ENCODE results near the gene ANKRD2.
A peak's percentile ranks its signal among the peaks of the same experiment; 100 is the strongest.
"Not testable (repeated sequence)": the region's sequence is repeated elsewhere in the genome, so short reads cannot be mapped to it uniquely, and the experiment has no call there.

Gene ANKRD2

GRCh38 chr10:97553575-97554031 lies 19.0 kb upstream of the ANKRD2 start:
- peak; percentile 45 to 56 (median 50) for DNase-seq
- Histone ChIP-seq H3K27ac (ENCODE audit: insufficient read depth in 1 of 2, low read depth in 1 of 2, low read length in 2 of 2, poor library complexity in 1 of 2, severe bottlenecking in 2 of 2) (no peak overlapping the region), H3K4me1 (ENCODE audit: control extremely low read depth in 1 of 4, control insufficient read depth in 4 of 4, insufficient read depth in 4 of 4, low read length in 3 of 4) (no peaks in the 10 kb centered on the region), H3K27me3 (replicated peaks in 2 of 5; ENCODE audit: control insufficient read depth in 4 of 5, insufficient read depth in 5 of 5, low read length in 4 of 5) (no peaks in the 10 kb centered on the region), H3K36me3 (ENCODE audit: control insufficient read depth in 4 of 4, insufficient read depth in 4 of 4, low read length in 3 of 4) (no peaks in the 10 kb centered on the region), H3K4me3 (ENCODE audit: control insufficient read depth in 1 of 7, extremely low read depth in 1 of 7, insufficient read depth in 4 of 7, low read depth in 2 of 7, low read length in 6 of 7) (no peak overlapping the region), H3K9me3 (ENCODE audit: control extremely low read depth in 1 of 5, control insufficient read depth in 4 of 5, insufficient read depth in 2 of 5, low read depth in 1 of 5, low read length in 4 of 5) (peaks cover 0 to 8% (median 1%) of the 10 kb centered on the region in 5 experiments)
- CTCF ChIA-PET = interaction anchor here (0.7 to 9.1 kb wide), 15 partner anchors 13 to 92 kb away, joined by 3 to 148 read pairs (median 4); partner anchors contain the start of gene ANKRD2
- WGBS (ENCODE audit: insufficient coverage) = 37% methylated on average over 5 of the region's 6 CpGs
- POLR2A ChIA-PET = interaction anchor here (0.7 kb wide), 1 partner anchor 20 kb away, joined by 3 read pairs; no protein-coding TSS in a partner anchor

DNA sequence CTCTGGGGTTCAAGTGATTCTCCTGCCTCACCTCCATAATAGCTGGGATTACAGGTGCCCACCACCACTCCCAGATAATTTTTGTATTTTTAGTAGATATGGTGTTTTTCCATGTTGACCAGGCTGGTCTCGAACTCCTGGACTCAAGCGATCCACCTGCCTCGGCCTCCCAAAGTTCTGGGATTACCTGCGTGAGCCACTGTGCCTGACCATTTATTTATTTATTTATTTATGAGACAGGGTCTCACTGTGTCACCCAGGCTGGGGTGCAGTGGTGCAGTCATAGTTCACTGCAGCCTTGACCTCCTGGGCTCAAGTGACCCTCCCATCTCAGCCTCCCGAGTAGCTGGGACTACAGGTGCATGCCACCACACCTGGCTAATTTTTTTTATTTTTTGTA lies 18.2 kb upstream of the ANKRD2 start:
- H3K4me3 ChIP-seq (ENCODE audit: control insufficient read depth in 1 of 7, extremely low read depth in 1 of 7, insufficient read depth in 4 of 7, low read depth in 2 of 7, low read length in 6 of 7); H3K27ac ChIP-seq (ENCODE audit: insufficient read depth in 1 of 2, low read depth in 1 of 2, low read length in 2 of 2, poor library complexity in 1 of 2, severe bottlenecking in 2 of 2); H3K4me1 ChIP-seq (ENCODE audit: control extremely low read depth in 1 of 4, control insufficient read depth in 4 of 4, insufficient read depth in 4 of 4, low read length in 3 of 4); H3K36me3 ChIP-seq (ENCODE audit: control insufficient read depth in 4 of 4, insufficient read depth in 4 of 4, low read length in 3 of 4); H3K27me3 ChIP-seq (replicated peaks in 2 of 5; ENCODE audit: control insufficient read depth in 4 of 5, insufficient read depth in 5 of 5, low read length in 4 of 5); H3K9me3 ChIP-seq (ENCODE audit: control extremely low read depth in 1 of 5, control insufficient read depth in 4 of 5, insufficient read depth in 2 of 5, low read depth in 1 of 5, low read length in 4 of 5); DNase-seq; POLR2A ChIA-PET: not testable (repeated sequence)
- 100% methylated on average over 1 of the region's 5 CpGs for whole genome bisulfite sequencing (ENCODE audit: insufficient coverage)
- CTCF ChIA-PET = interaction anchor here (0.7 to 9.1 kb wide), 14 partner anchors 8 to 93 kb away, joined by 3 to 148 read pairs (median 4); partner anchors contain the start of gene ANKRD2

DNA sequence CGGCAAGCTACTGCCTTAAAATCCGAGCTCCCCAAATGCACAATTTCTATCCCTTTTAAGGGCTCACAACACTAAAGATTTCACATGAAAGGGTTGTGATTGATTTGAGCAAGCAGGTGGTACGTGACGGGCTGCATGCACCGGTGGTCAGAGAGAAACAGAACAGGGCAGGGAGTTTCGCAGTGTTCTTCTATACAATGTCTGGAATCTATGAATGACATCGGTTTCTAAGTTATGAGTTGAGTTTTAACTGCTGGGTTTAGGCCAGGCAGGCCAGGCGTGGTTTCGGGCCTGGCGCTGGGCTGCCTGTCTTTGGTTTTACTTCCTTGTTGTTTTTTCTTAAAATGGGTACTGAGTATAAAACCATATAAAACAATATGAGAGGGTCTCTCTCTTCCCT lies 17.0 kb upstream of the ANKRD2 start:
- CTCF ChIA-PET = interaction anchor here (0.8 to 9.1 kb wide), 7 partner anchors 9 to 161 kb away, joined by 3 to 148 read pairs (median 4); partner anchors contain the start of gene ANKRD2
- H3K4me3 ChIP-seq (ENCODE audit: control insufficient read depth in 1 of 7, extremely low read depth in 1 of 7, insufficient read depth in 4 of 7, low read depth in 2 of 7, low read length in 6 of 7); H3K4me1 ChIP-seq (ENCODE audit: control extremely low read depth in 1 of 4, control insufficient read depth in 4 of 4, insufficient read depth in 4 of 4, low read length in 3 of 4); H3K36me3 ChIP-seq (ENCODE audit: control insufficient read depth in 4 of 4, insufficient read depth in 4 of 4, low read length in 3 of 4); H3K27me3 ChIP-seq (replicated peaks in 2 of 5; ENCODE audit: control insufficient read depth in 4 of 5, insufficient read depth in 5 of 5, low read length in 4 of 5); H3K27ac ChIP-seq (ENCODE audit: insufficient read depth in 1 of 2, low read depth in 1 of 2, low read length in 2 of 2, poor library complexity in 1 of 2, severe bottlenecking in 2 of 2); DNase-seq; POLR2A ChIA-PET; H3K9me3 ChIP-seq (ENCODE audit: control extremely low read depth in 1 of 5, control insufficient read depth in 4 of 5, insufficient read depth in 2 of 5, low read depth in 1 of 5, low read length in 4 of 5): not testable (repeated sequence)
- WGBS (ENCODE audit: insufficient coverage) = 100% methylated on average over 2 of the region's 10 CpGs

DNA sequence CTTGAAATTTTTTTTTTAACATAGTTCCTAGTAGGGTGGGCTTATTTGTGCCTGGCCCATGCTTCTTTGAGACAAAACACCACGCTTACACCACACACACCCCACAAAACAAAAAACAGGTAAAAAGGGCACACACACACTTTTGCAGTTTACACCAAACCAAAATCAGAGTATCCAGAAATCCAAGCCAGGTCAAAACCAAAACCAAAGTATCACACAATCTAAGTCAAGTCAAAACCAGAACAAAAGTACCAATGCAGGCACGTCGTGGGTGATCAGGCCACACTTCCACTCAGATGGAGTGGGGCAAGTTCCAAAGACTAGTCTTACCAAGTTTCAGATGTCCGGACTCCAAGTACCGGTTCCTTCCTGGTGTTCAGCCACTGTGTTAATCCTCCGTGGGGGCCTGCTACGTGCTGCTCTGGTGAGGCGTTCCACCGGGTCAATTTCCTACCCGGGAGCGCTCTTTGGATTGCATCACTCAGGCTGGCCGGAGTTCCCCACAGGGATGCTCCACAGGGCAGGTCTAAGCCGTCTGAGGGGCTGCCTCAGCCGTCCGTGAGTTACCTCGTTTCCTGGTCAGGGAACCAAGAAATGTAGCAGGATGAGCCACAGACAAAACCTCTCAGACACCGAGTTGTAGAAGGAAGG lies 11.7 kb upstream of the ANKRD2 start:
- CTCF ChIA-PET = interaction anchor here (3.4 kb wide), 1 partner anchor 26 kb away, joined by 9 read pairs; no protein-coding TSS in a partner anchor
- H3K27ac ChIP-seq (ENCODE audit: insufficient read depth in 1 of 2, low read depth in 1 of 2, low read length in 2 of 2, poor library complexity in 1 of 2, severe bottlenecking in 2 of 2); POLR2A ChIA-PET; H3K9me3 ChIP-seq (ENCODE audit: control extremely low read depth in 1 of 5, control insufficient read depth in 4 of 5, insufficient read depth in 2 of 5, low read depth in 1 of 5, low read length in 4 of 5); H3K27me3 ChIP-seq (replicated peaks in 2 of 5; ENCODE audit: control insufficient read depth in 4 of 5, insufficient read depth in 5 of 5, low read length in 4 of 5); H3K36me3 ChIP-seq (ENCODE audit: control insufficient read depth in 4 of 4, insufficient read depth in 4 of 4, low read length in 3 of 4); H3K4me1 ChIP-seq (ENCODE audit: control extremely low read depth in 1 of 4, control insufficient read depth in 4 of 4, insufficient read depth in 4 of 4, low read length in 3 of 4); H3K4me3 ChIP-seq (ENCODE audit: control insufficient read depth in 1 of 7, extremely low read depth in 1 of 7, insufficient read depth in 4 of 7, low read depth in 2 of 7, low read length in 6 of 7); DNase-seq: not testable (repeated sequence)
- WGBS (ENCODE audit: insufficient coverage) = 95% methylated on average over 14 of the region's 17 CpGs

DNA sequence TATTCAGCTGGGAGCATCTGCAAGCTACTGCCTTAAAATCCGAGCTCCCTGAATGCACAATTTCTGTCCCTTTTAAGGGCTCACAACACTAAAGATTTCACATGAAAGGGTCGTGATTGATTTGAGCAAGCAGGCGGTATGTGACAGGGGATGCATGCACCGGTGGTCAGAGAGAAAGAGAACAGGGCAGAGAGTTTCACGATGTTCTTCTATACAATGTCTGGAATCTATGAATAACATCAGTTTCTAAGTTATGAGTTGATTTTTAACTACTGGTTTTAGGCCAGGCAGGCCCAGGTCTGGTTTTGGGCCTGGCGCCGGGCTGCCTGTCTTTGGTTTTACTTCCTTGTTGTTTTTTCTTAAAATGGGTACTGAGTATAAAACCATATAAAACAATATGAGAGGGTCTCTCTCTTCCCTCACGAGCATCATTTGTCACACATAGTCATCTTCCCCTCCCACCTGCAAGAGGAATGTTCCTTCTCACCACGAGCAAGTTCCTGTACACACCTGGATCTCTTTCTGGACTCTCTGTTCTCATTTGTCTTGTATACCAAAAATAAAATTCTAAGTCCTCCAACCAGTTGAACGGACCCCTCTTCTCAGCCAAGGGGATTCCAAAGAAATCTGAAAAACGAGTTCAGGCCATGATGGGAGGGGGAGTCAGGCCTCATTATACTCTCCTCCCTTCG lies 11.0 kb upstream of the ANKRD2 start:
- CTCF ChIA-PET; DNase-seq; H3K27me3 ChIP-seq (replicated peaks in 2 of 5; ENCODE audit: control insufficient read depth in 4 of 5, insufficient read depth in 5 of 5, low read length in 4 of 5); H3K9me3 ChIP-seq (ENCODE audit: control extremely low read depth in 1 of 5, control insufficient read depth in 4 of 5, insufficient read depth in 2 of 5, low read depth in 1 of 5, low read length in 4 of 5); H3K27ac ChIP-seq (ENCODE audit: insufficient read depth in 1 of 2, low read depth in 1 of 2, low read length in 2 of 2, poor library complexity in 1 of 2, severe bottlenecking in 2 of 2); H3K36me3 ChIP-seq (ENCODE audit: control insufficient read depth in 4 of 4, insufficient read depth in 4 of 4, low read length in 3 of 4); H3K4me1 ChIP-seq (ENCODE audit: control extremely low read depth in 1 of 4, control insufficient read depth in 4 of 4, insufficient read depth in 4 of 4, low read length in 3 of 4); H3K4me3 ChIP-seq (ENCODE audit: control insufficient read depth in 1 of 7, extremely low read depth in 1 of 7, insufficient read depth in 4 of 7, low read depth in 2 of 7, low read length in 6 of 7); POLR2A ChIA-PET: not testable (repeated sequence)
- WGBS (ENCODE audit: insufficient coverage) = 95% methylated on average over 8 of the region's 12 CpGs

DNA sequence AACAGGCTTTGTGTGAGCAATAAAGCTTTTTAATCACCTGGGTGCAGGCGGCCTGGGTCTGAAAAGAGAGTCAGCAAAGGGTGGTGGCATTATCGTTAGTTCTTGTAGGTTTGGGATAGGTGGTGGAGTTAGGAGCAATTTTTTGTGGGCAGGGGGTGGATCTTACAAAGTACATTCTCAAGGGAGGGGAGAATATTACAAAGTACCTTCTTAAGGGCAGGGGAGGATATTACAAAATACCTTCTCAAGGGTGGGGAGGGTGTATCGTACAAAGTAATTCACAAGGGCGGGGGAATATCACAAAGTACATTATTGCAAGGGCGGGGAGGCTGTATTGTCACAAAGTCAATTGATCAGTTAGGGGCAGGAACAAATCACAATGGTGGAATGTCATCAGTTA lies 10.2 kb upstream of the ANKRD2 start:
- 100% methylated on average over 5 of the region's 5 CpGs for WGBS (ENCODE audit: insufficient coverage)
- POLR2A ChIA-PET = not testable (repeated sequence)

DNA sequence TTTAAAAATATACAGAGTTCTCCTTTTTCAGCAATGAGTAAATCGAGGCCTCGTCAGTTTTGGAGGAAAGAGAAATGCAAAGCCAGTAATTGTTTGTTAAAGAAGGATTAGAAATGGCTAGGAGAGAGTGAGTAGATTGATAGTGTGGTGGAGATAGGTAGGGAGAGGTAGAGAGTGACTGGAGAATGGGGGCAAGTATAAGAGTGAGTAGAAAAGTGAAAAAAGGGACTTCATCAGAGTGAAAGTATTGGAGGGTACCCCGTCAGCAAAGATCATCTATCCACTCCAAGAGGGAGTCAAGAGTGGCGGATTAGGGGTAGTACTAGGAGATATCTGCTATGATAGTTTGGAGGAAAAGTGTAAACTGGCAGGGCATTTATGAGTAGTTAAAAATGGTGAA lies 9.2 kb upstream of the ANKRD2 start:
- CTCF ChIA-PET = no interaction called here

More for the DNA sequence above, 10.2 kb upstream of the ANKRD2 start:
- H3K27me3 ChIP-seq (replicated peaks in 2 of 5; ENCODE audit: control insufficient read depth in 4 of 5, insufficient read depth in 5 of 5, low read length in 4 of 5); H3K36me3 ChIP-seq (ENCODE audit: control insufficient read depth in 4 of 4, insufficient read depth in 4 of 4, low read length in 3 of 4); DNase-seq; CTCF ChIA-PET; H3K4me1 ChIP-seq (ENCODE audit: control extremely low read depth in 1 of 4, control insufficient read depth in 4 of 4, insufficient read depth in 4 of 4, low read length in 3 of 4); H3K9me3 ChIP-seq (ENCODE audit: control extremely low read depth in 1 of 5, control insufficient read depth in 4 of 5, insufficient read depth in 2 of 5, low read depth in 1 of 5, low read length in 4 of 5); H3K4me3 ChIP-seq (ENCODE audit: control insufficient read depth in 1 of 7, extremely low read depth in 1 of 7, insufficient read depth in 4 of 7, low read depth in 2 of 7, low read length in 6 of 7); H3K27ac ChIP-seq (ENCODE audit: insufficient read depth in 1 of 2, low read depth in 1 of 2, low read length in 2 of 2, poor library complexity in 1 of 2, severe bottlenecking in 2 of 2): not testable (repeated sequence)

More for the DNA sequence above, 9.2 kb upstream of the ANKRD2 start:
- POLR2A ChIA-PET = no interaction called here
- no peaks in the 10 kb centered on the region for H3K27me3 ChIP-seq (replicated peaks in 2 of 5; ENCODE audit: control insufficient read depth in 4 of 5, insufficient read depth in 5 of 5, low read length in 4 of 5)
- no peak for DNase-seq
- no peaks in the 10 kb centered on the region for H3K36me3 ChIP-seq (ENCODE audit: control insufficient read depth in 4 of 4, insufficient read depth in 4 of 4, low read length in 3 of 4)
- no peak overlapping the region for H3K27ac ChIP-seq (ENCODE audit: insufficient read depth in 1 of 2, low read depth in 1 of 2, low read length in 2 of 2, poor library complexity in 1 of 2, severe bottlenecking in 2 of 2)
- no peaks in the 10 kb centered on the region for H3K4me1 ChIP-seq (ENCODE audit: control extremely low read depth in 1 of 4, control insufficient read depth in 4 of 4, insufficient read depth in 4 of 4, low read length in 3 of 4)
- WGBS (ENCODE audit: insufficient coverage) = 100% methylated on average over 3 of the region's 4 CpGs
- peaks cover 0 to 4% (median 0%) of the 10 kb centered on the region in 5 experiments for H3K9me3 ChIP-seq (ENCODE audit: control extremely low read depth in 1 of 5, control insufficient read depth in 4 of 5, insufficient read depth in 2 of 5, low read depth in 1 of 5, low read length in 4 of 5)
- H3K4me3 ChIP-seq (ENCODE audit: control insufficient read depth in 1 of 7, extremely low read depth in 1 of 7, insufficient read depth in 4 of 7, low read depth in 2 of 7, low read length in 6 of 7) = no peak overlapping the region

Data from common myeloid progenitor, CD34-positive (primary cell).